Pancreas (tissue), 10 donors: Measurements from ENCODE around the gene POFUT1. TPM values are rescaled to one million over a fixed set of nuclear protein-coding genes. Genes with fewer than 3 reads are reported as not detected.
"Not testable (repeated sequence)": the region's sequence is repeated elsewhere in the genome, so short reads cannot be mapped to it uniquely, and the experiment has no call there.

Experiments
- ATAC-seq, 4 donors: fragments of 200-7000 bp; cut with Tn5 transposase; one replicate each; pipeline versions ENCODE4 v1.8.0 to v1.9.1; 2020; ENCODE audit warnings: mild to moderate bottlenecking in 4 of 4, moderate library complexity in 4 of 4
- DNase-seq, 6 donors: peaks; one replicate each; pipeline ENCODE4 v3.0.0-alpha.2; 2020
- FAIRE-seq: peaks from 2 replicates; lab custom pipeline; 2012; peaks lifted over from hg19 to GRCh38; lab: Jason Lieb, UNC
- H3K27ac ChIP-seq, 4 donors: fragments of 200-600 bp; sonication (generic); 1 replicate in 3 of 4; 2 replicates in 1 of 4; pipeline versions ENCODE4 v1.5.0 to v1.8.0; 2020
- H3K27me3 ChIP-seq, 4 donors: fragments of 200-600 bp; one replicate each; pipeline ENCODE4 v1.8.0; 2021
- H3K36me3 ChIP-seq, 3 donors: fragments of 200-600 bp; sonication (generic) in 1 of 3; one replicate each; pipeline versions ENCODE4 v1.5.0 to v1.8.0; 2020 to 2021
- H3K4me1 ChIP-seq, 3 donors: fragments of 200-600 bp; one replicate each; pipeline ENCODE4 v1.8.0; 2021
- H3K4me3 ChIP-seq, 4 donors: fragments of 200-600 bp; sonication (generic) in 2 of 4; one replicate each; pipeline versions ENCODE4 v1.5.0 to v1.8.0; 2020 to 2021
- H3K9me3 ChIP-seq, 4 donors: fragments of 200-600 bp; one replicate each; pipeline ENCODE4 v1.8.0; 2021
- WGBS, 2 donors: extraction: QIAGEN DNeasy Blood & Tissue Kit; methylation state at CpG; one replicate each; pipeline ENCODE4 v1.1.7; 2013; 5-methylcytosine and 5-hydroxymethylcytosine counted together
- intact Hi-C, 3 donors: fragments of 100-400 bp; cut with DNase I; formaldehyde crosslinking; loops; one replicate each; pipeline versions ENCODE4 v1.11.1 to v1.14.2; 2022
- polyA plus RNA-seq, 2 donors: library from polyadenylated mRNA; stranded (reverse); fragments of 200-250 nt; gene quantifications; one replicate each; pipeline ENCODE4 v1.2.3, GENCODE V29; 2013
- total RNA-seq, 6 donors: library from RNA; stranded (reverse); fragmentation: NEBNext Ultra II Directional in 4 of 6; extraction: Animal tissue kit (Norgen Biotek cat#: 25700) in 4 of 6; gene quantifications; one replicate each; pipeline versions ENCODE4 v1.2.1 to v1.2.4, GENCODE V29; 2021 to 2023
- TF ChIP-seq, protein P1 (sequence below), 4 donors: fragments of 200-600 bp; sonication (generic) in 3 of 4; IDR thresholded peaks; one replicate each; pipeline versions ENCODE4 v1.5.0 to v1.8.0; 2021; ENCODE audit warnings: antibody characterized with exemption in 4 of 4
- donor health status: healthy with polysubstance abuse.
- donor health status: DM: no; HTN: no; CAD: no; lungs with moderate emphysema.
- donor health status: DM: no; HTN: no; CAD: no.
- donor health status: control.
- donor health status: control.
- donor health status: Bipolar disorder and iron deficiency.
- donor health status: DM: yes; HTN: yes; CAD: no.
- donor health status: DM: no; HTN: no; CAD: no.
- donor health status: DM: no; HTN: no; CAD: no.
- donor health status: DM: yes; HTN: yes; CAD: no.

Gene POFUT1
- total and polyA plus RNA-seq, 8 donors = 7.3 to 20.7 (median 14.9) TPM

DNA sequence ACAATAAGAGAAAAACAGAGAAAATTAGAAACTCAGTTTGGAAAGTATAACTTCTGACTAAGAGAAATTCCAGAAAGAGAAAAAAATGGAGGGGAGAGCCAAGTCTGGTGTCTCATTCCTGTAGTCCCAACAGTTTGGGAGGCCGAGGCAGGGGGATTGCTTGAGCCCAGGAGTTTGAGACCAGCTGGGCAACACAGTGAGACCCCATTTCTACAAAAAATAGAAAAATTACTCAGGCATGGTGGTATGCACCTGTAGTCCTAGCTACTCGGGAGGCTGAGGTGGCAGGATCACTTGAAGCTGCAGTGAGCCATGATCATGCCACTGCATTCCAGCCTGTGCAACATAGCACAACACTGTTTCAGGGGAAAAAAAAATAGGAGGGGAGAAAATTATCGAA, 66.7 kb downstream of the POFUT1 start:
- ATAC-seq (no peak), FAIRE-seq (no peak), DNase-seq (no peak)
- intact Hi-C loops = no loop called here
- Histone ChIP-seq H3K4me3 (no peak overlapping the region), H3K36me3 (no peaks in the 10 kb centered on the region), H3K27me3 (no peaks in the 10 kb centered on the region), H3K4me1 (peaks cover 0 to 7% (median 0%) of the 10 kb centered on the region in 3 donors), H3K27ac (no peak overlapping the region), H3K9me3 (no peaks in the 10 kb centered on the region)
- TF ChIP-seq, protein P1, sequence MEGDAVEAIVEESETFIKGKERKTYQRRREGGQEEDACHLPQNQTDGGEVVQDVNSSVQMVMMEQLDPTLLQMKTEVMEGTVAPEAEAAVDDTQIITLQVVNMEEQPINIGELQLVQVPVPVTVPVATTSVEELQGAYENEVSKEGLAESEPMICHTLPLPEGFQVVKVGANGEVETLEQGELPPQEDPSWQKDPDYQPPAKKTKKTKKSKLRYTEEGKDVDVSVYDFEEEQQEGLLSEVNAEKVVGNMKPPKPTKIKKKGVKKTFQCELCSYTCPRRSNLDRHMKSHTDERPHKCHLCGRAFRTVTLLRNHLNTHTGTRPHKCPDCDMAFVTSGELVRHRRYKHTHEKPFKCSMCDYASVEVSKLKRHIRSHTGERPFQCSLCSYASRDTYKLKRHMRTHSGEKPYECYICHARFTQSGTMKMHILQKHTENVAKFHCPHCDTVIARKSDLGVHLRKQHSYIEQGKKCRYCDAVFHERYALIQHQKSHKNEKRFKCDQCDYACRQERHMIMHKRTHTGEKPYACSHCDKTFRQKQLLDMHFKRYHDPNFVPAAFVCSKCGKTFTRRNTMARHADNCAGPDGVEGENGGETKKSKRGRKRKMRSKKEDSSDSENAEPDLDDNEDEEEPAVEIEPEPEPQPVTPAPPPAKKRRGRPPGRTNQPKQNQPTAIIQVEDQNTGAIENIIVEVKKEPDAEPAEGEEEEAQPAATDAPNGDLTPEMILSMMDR (IDR thresholded peaks at IDR 0.05) = no peak
- WGBS, 2 donors = 77 to 95% methylated on average over 3 of the region's 3 CpGs

DNA sequence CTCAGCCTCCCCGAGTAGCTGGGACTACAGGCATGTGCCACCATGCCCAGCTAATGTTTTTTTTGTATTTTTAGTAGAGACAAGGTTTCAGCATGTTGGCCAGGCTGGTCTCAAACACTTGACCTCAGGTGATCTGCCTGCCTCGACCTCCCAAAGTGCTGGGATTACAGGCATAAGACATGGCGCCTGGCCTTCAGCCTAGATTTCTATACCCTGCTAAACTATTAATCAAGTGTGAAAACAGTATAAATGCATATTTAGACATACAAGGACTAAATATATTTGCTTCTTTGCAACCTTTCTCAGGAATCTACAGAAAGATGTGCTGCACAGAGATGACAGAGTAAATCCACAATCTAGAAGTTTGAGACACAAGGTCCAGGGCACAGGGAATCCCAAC, 67.5 kb downstream of the POFUT1 start:
- FAIRE-seq, H3K4me3 ChIP-seq, ATAC-seq, H3K27me3 ChIP-seq, DNase-seq, H3K4me1 ChIP-seq, H3K9me3 ChIP-seq, H3K36me3 ChIP-seq, H3K27ac ChIP-seq, intact Hi-C loops: not testable (repeated sequence)
- 87 to 89% methylated on average over 3 of the region's 3 CpGs for WGBS, 2 donors

DNA sequence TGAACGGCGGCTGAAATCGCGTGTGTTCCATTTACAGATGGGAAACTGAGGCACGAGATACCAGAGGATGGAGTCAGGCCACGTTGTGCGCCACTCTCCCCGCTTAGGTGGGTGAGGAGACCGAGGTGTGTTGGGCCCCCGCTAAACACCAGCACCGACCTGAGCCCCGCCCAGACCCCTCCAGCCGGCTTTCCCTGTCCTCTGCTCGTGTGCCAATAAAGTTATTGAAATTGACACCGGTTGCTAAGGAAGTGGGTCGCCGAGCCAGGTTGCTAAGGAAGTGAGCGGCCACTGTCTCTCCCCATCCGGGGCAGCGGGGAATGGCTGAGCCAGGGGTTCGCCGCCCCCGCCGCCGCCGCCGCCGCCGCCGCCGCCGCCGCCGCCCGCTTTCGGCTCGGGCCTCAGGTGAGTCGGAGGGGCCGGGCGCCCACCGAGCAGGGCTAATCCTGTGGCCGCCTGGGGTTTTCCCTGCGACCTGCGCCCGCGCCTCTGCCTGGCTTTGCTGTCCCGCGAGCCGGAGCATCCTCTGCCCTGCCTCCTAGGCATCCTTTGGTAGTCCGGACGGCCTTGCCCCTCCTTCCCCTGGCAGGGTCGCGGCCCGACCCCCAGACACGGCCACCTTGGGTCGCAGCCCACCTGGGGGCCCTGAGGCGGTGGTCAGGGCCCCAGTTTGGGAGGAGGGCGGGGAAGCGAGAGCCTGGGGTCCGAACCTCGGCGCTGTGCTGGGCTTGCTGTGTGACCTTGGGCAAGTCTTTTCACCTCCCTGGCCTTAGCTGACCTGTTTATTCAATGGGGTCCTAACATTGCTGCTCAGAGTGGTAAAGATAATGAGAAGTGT, 69.9 kb downstream of the POFUT1 start, which contains the start of gene KIF3B:
Gene KIF3B, plus strand, starts transcription at position 291 of the 838 bp plus-strand sequence. CDS start 32,127 bp downstream, outside the sequence.
- WGBS, 2 donors = 1% methylated on average over 41 to 62 of the region's 62 CpGs
- Histone ChIP-seq H3K4me1 (peaks cover 5 to 16% (median 11%) of the 10 kb centered on the region in 3 donors), H3K4me3 (peak within 1 kb of the TSS; percentile 90 to 96 (median 92)), H3K36me3 (no peaks in the 10 kb centered on the region), H3K9me3 (no peaks in the 10 kb centered on the region), H3K27ac (peak within 1 kb of the TSS; percentile 58 to 80 (median 73)), H3K27me3 (no peaks in the 10 kb centered on the region)
- TF ChIP-seq, protein P1 (IDR thresholded peaks at IDR 0.05) = no peak
- intact Hi-C loops = no loop called here
- FAIRE-seq = no peak
- peak; percentile 90 to 96 (median 94) for ATAC-seq
- peak; percentile 83 to 93 (median 86) for DNase-seq

DNA sequence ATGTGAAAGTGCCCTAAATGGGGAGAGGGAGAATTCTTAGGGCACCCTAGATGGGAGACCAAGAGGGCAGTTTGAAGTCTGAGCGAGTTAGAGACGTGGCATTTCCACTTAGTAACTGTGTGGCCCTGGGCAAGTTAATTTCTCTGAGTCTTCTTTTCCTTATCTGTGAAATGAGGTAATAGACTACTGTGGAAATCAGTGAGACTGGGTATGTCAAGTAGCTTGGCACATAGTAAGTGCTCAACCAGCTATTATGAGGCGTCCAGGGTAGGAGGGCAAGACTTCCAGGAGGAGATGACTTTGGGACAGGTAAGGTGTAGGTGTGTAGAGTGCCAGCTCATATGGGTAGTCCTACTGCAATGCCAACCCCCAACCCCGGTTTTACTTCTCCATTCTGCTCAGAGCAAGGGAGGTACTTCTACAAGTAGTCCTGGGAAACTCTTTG, 70.5 kb downstream of the POFUT1 start:
- TF ChIP-seq, protein P1 (IDR thresholded peaks at IDR 0.05) = no peak
- Histone ChIP-seq H3K4me1 (peaks cover 12 to 23% (median 15%) of the 10 kb centered on the region in 3 donors), H3K36me3 (no peaks in the 10 kb centered on the region), H3K4me3 (peak overlapping the region; percentile 90 to 96 (median 92)), H3K9me3 (no peaks in the 10 kb centered on the region), H3K27ac (peak overlapping the region; percentile 58 to 80 (median 73)), H3K27me3 (no peaks in the 10 kb centered on the region)
- DNase-seq = no peak
- intact Hi-C loops = no loop called here
- peak in 3 of 4 donors; percentile 9 to 36 (median 13) for ATAC-seq
- WGBS, 2 donors = 14 to 29% methylated on average over 4 of the region's 4 CpGs
- FAIRE-seq = no peak

DNA sequence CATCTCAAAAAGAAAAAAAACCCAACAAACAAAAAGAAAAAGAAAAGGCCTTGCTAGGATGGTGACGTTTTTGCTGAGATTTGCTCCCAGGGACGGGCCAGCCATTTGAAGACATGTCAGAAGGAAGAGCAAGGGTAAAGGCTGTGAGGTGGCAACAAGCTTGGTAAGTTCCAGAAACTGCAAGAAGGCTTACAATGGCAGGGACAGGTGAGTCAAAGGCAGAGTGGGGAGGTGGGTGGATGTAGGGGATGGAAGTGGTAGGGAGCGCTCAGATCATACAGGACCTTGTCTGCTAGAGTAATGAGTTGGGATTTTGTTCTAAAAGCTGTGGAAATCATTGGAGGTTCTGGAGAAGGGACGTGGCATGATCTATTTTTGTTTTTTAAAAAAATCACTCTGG, 74.0 kb downstream of the POFUT1 start:
- H3K27ac ChIP-seq = peak overlapping the region in 3 of 4 donors; percentile 10 to 73 (median 56)
- peaks cover 24 to 46% (median 30%) of the 10 kb centered on the region in 3 donors for H3K4me1 ChIP-seq
- H3K36me3 ChIP-seq = no peaks in the 10 kb centered on the region
- no peak for FAIRE-seq
- intact Hi-C loops = no loop called here
- no peaks in the 10 kb centered on the region for H3K9me3 ChIP-seq
- TF ChIP-seq, protein P1 (IDR thresholded peaks at IDR 0.05) = no peak
- no peaks in the 10 kb centered on the region for H3K27me3 ChIP-seq
- WGBS, 2 donors = 79% methylated on average over 4 of the region's 4 CpGs
- DNase-seq = no peak
- ATAC-seq = no peak
- H3K4me3 ChIP-seq = no peak overlapping the region
